HepG2 (cell line): Measurements from ENCODE around the gene PCDHGB2. TPM values are rescaled to one million over a fixed set of nuclear protein-coding genes. Genes with fewer than 3 reads are reported as not detected.

ENCODE experiments used
- AGO2 ChIP-seq: fragments of 200-400 bp; formaldehyde crosslinking; optimal IDR thresholded peaks from 2 replicates; pipeline ENCODE3; 2017; ENCODE audit warnings: mild to moderate bottlenecking, low read depth, low read length, moderate library complexity
- FOXA3 ChIP-seq: IDR thresholded peaks from 2 replicates; pipeline ENCODE4 v1.6.1; 2016; ENCODE audit warnings: missing genetic modification reagents, missing compliant biosample characterization
- HOMEZ ChIP-seq: IDR thresholded peaks from 2 replicates; pipeline ENCODE4 v1.6.1; 2016; ENCODE audit warnings: low read depth
- MIER2 ChIP-seq: IDR thresholded peaks from 2 replicates; pipeline ENCODE4 v1.6.1; 2016; ENCODE audit warnings: missing biosample characterization, missing genetic modification reagents
- MLX ChIP-seq: IDR thresholded peaks from 2 replicates; pipeline ENCODE4 v1.6.1; 2016
- NFATC3 ChIP-seq: sonication (generic); formaldehyde crosslinking; IDR thresholded peaks from 2 replicates; pipeline ENCODE4 v1.5.1; 2020; ENCODE audit warnings: mild to moderate bottlenecking, missing genetic modification reagents
- TFDP1 ChIP-seq: IDR thresholded peaks from 2 replicates; pipeline ENCODE4 v1.6.1; 2016; ENCODE audit warnings: missing compliant biosample characterization, missing genetic modification reagents, borderline replicate concordance
- TRIM24 ChIP-seq: sonication (generic); formaldehyde crosslinking; IDR thresholded peaks from 2 replicates; pipeline ENCODE4 v1.8.0; 2022; ENCODE audit warnings: mild to moderate bottlenecking, missing genetic modification reagents
- U2AF2 ChIP-seq: fragments of 200-400 bp; formaldehyde crosslinking; IDR thresholded peaks from 2 replicates; pipeline ENCODE4 v1.6.1; 2017; ENCODE audit warnings: low read depth, mild to moderate bottlenecking, low read length
- ZBTB3 ChIP-seq: sonication (generic); formaldehyde crosslinking; IDR thresholded peaks from 2 replicates; pipeline ENCODE4 v1.4.0; 2020; ENCODE audit warnings: low read depth, mild to moderate bottlenecking, moderate library complexity, missing genetic modification reagents, borderline replicate concordance
- ZNF7 ChIP-seq: IDR thresholded peaks from 2 replicates; pipeline ENCODE4 v1.6.1; 2016; ENCODE audit warnings: missing biosample characterization, missing genetic modification reagents
- polyA plus RNA-seq, 8 experiments: library from polyadenylated mRNA; depleted of rRNA in 3 of 8; stranded (reverse) in 7 of 8; unstranded in 1 of 8; fragments of >200 nt; fragmentation: Illumina TruSeq in 4 of 8; extraction: Trizol in 4 of 8; gene quantifications; 2 replicates each; pipeline versions ENCODE4 v1.2.1 to v1.2.3, GENCODE V29; 2011 to 2016; ENCODE audit warnings: low read depth in 4 of 8, missing spikeins in 1 of 8, mixed read lengths in 1 of 8; ENCODE audit not compliant: insufficient read depth in 1 of 8
- total RNA-seq, 5 experiments: library from RNA; depleted of rRNA; stranded (reverse); fragments of >200 nt; fragmentation: Illumina TruSeq; extraction: Trizol; gene quantifications; 2 replicates each; pipeline ENCODE4 v1.2.3, GENCODE V29; 2016; ENCODE audit warnings: low read depth in 1 of 5
- TF ChIP-seq, protein P1 (sequence below): sonication (generic); formaldehyde crosslinking; IDR thresholded peaks from 2 replicates; pipeline ENCODE4 v1.5.1; 2020; ENCODE audit warnings: missing genetic modification reagents, mild to moderate bottlenecking, borderline replicate concordance
- TF ChIP-seq, protein P2 (sequence below): sonication (generic); formaldehyde crosslinking; IDR thresholded peaks from 2 replicates; pipeline ENCODE4 v1.5.1; 2020; ENCODE audit warnings: mild to moderate bottlenecking, missing genetic modification reagents

PCDHGB2 gene
- total and polyA plus RNA-seq, 2 of the 13 experiments (the other 11 are each of a cell fraction or from before 2014, with no cell fraction given), result 0.64 to 0.82 TPM

GRCh38 chr5:141320225-141321169 lies 39.3 kb upstream of the PCDHGB2 start, which contains the start of gene TAF7 (continued):
- no peak for TF ChIP-seq HOMEZ (CRISPR knock-in tag)
- TF ChIP-seq U2AF2, result 0 out of 2 replicates have a peak, but pooled peaks have one; percentile 30
- TF ChIP-seq NFATC3, result no peak
- no peak; the same call in 1 of the 2 replicates for TF ChIP-seq ZNF7 (CRISPR knock-in tag)
- peak; percentile 28 for TF ChIP-seq AGO2
- TF ChIP-seq ZBTB3 (CRISPR knock-in tag), result peak; percentile 58; the same call in 1 of the 2 replicates
- TF ChIP-seq, protein P1, sequence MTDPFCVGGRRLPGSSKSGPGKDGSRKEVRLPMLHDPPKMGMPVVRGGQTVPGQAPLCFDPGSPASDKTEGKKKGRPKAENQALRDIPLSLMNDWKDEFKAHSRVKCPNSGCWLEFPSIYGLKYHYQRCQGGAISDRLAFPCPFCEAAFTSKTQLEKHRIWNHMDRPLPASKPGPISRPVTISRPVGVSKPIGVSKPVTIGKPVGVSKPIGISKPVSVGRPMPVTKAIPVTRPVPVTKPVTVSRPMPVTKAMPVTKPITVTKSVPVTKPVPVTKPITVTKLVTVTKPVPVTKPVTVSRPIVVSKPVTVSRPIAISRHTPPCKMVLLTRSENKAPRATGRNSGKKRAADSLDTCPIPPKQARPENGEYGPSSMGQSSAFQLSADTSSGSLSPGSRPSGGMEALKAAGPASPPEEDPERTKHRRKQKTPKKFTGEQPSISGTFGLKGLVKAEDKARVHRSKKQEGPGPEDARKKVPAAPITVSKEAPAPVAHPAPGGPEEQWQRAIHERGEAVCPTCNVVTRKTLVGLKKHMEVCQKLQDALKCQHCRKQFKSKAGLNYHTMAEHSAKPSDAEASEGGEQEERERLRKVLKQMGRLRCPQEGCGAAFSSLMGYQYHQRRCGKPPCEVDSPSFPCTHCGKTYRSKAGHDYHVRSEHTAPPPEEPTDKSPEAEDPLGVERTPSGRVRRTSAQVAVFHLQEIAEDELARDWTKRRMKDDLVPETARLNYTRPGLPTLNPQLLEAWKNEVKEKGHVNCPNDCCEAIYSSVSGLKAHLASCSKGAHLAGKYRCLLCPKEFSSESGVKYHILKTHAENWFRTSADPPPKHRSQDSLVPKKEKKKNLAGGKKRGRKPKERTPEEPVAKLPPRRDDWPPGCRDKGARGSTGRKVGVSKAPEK, result no peak
- TF ChIP-seq FOXA3 (CRISPR knock-in tag), result 0 out of 2 replicates have a peak, but pooled peaks have one; percentile 26
- no peak for TF ChIP-seq MLX (CRISPR knock-in tag)
- no peak for TF ChIP-seq MIER2 (CRISPR knock-in tag)
- TF ChIP-seq TFDP1, result peak; percentile 67; the same call in 1 of the 2 replicates
- TF ChIP-seq, protein P2, sequence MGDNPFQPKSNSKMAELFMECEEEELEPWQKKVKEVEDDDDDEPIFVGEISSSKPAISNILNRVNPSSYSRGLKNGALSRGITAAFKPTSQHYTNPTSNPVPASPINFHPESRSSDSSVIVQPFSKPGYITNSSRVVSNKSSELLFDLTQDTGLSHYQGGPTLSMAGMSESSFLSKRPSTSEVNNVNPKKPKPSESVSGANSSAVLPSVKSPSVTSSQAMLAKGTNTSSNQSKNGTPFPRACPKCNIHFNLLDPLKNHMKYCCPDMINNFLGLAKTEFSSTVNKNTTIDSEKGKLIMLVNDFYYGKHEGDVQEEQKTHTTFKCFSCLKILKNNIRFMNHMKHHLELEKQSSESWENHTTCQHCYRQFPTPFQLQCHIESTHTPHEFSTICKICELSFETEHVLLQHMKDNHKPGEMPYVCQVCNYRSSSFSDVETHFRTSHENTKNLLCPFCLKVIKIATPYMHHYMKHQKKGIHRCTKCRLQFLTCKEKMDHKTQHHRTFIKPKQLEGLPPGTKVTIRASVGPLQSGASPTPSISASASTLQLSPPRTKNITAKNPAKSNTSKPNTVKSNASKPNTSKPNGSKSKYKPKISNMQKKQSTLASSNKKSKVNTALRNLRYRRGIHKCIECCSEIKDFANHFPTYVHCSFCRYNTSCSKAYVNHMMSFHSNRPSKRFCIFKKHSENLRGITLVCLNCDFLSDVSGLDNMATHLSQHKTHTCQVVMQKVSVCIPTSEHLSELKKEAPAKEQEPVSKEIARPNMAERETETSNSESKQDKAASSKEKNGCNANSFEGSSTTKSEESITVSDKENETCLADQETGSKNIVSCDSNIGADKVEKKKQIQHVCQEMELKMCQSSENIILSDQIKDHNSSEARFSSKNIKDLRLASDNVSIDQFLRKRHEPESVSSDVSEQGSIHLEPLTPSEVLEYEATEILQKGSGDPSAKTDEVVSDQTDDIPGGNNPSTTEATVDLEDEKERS, result peak; percentile 98
- no peak for TF ChIP-seq TRIM24 (CRISPR knock-in tag)
